Endothelial cell of umbilical vein (primary cell): ENCODE measurements around the gene EPB41L4B. TPM values are rescaled to one million over a fixed set of nuclear protein-coding genes. Genes with fewer than 3 reads are reported as not detected.

Experiments used
- BruUV-seq: library from RNA; stranded (reverse); fragments of 400-500 nt; replicated peaks from 2 replicates; lab custom pipeline; 2021; lab: Mats Ljungman, UMichigan
- CTCF ChIA-PET: fragments of 300-600, 350-600 bp; sonication (Branson Sonifier 250); formaldehyde crosslinking; loops from one replicate; lab custom pipeline; 2021; ENCODE audit warnings: antibody characterized with exemption, inconsistent platforms; lab: Charles Lee
- POLR2A ChIA-PET: fragments of 300-600, 350-600 bp; sonication (Branson Sonifier 250); formaldehyde crosslinking; loops from one replicate; lab custom pipeline; 2021; ENCODE audit warnings: antibody characterized with exemption, inconsistent platforms; lab: Charles Lee
- DNase-seq: peaks from one replicate; pipeline ENCODE4 v3.0.0-alpha.2; 2011; ENCODE audit warnings: low read depth, low spot score
- FAIRE-seq: peaks from 2 replicates; lab custom pipeline; 2011; peaks lifted over from hg19 to GRCh38; lab: Jason Lieb, UNC
- H2AFZ ChIP-seq: 2 replicates; pipeline ENCODE4 v1.6.0; 2012; ENCODE audit warnings: low read depth, low read length, control low read depth, inconsistent platforms
- H3K27ac ChIP-seq: 2 replicates; pipeline ENCODE4 v1.5.1; 2011; ENCODE audit warnings: low read depth, mild to moderate bottlenecking, control low read depth, low read length, moderate library complexity; ENCODE audit not compliant: insufficient read depth
- H3K27me3 ChIP-seq, 2 experiments: 2 replicates each; pipeline versions ENCODE4 v1.6.0 to v1.6.1; 2011; ENCODE audit warnings: low read length in 2 of 2, mixed read lengths in 1 of 2; ENCODE audit not compliant: control insufficient read depth in 2 of 2, insufficient read depth in 2 of 2
- H3K36me3 ChIP-seq, 2 experiments: 2 replicates in 1 of 2; 3 replicates in 1 of 2; pipeline ENCODE4 v1.5.1; 2011; ENCODE audit warnings: low read length in 2 of 2, mild to moderate bottlenecking in 1 of 2, moderate library complexity in 1 of 2; ENCODE audit not compliant: control insufficient read depth in 2 of 2, insufficient read depth in 2 of 2; ENCODE audit errors: extremely low read depth in 1 of 2
- H3K4me1 ChIP-seq: 3 replicates; pipeline ENCODE4 v1.5.1; 2011; ENCODE audit warnings: mild to moderate bottlenecking, low read length; ENCODE audit not compliant: control insufficient read depth, insufficient read depth; ENCODE audit errors: extremely low read depth
- H3K4me2 ChIP-seq: 2 replicates; pipeline ENCODE4 v1.6.1; 2011; ENCODE audit warnings: low read length, control low read depth, mixed read lengths; ENCODE audit not compliant: insufficient read depth
- H3K4me3 ChIP-seq, 3 experiments: fragments of 200-600 bp in 1 of 3; sonication (generic), shearing (Covaris generic) in 1 of 3; replicated peaks in 1 of 3; 2 replicates each; pipeline ENCODE4 v1.5.1; 2011 to 2016; ENCODE audit warnings: control low read depth in 3 of 3, low read length in 3 of 3, mild to moderate bottlenecking in 2 of 3, inconsistent platforms in 1 of 3, low read depth in 1 of 3, moderate library complexity in 1 of 3; ENCODE audit not compliant: insufficient read depth in 1 of 3
- H3K79me2 ChIP-seq: 2 replicates; pipeline ENCODE4 v1.6.0; 2012; ENCODE audit warnings: low read length, inconsistent platforms; ENCODE audit not compliant: control insufficient read depth, insufficient read depth
- H3K9ac ChIP-seq: replicated peaks from 2 replicates; pipeline ENCODE3; 2011; ENCODE audit warnings: low read length, control low read depth; ENCODE audit not compliant: insufficient read depth; ENCODE audit errors: extremely low read depth
- H3K9me1 ChIP-seq: replicated peaks from 3 replicates; pipeline ENCODE4 v1.6.0; 2011; ENCODE audit warnings: mild to moderate bottlenecking, low read length; ENCODE audit not compliant: control insufficient read depth, insufficient read depth; ENCODE audit errors: extremely low read depth
- H3K9me3 ChIP-seq: replicated peaks from 2 replicates; pipeline ENCODE4 v1.5.1; 2012; ENCODE audit warnings: low read length, inconsistent platforms; ENCODE audit not compliant: control insufficient read depth, insufficient read depth
- H4K20me1 ChIP-seq: replicated peaks from 2 replicates; pipeline ENCODE3; 2011; ENCODE audit warnings: mild to moderate bottlenecking, low read length; ENCODE audit not compliant: control insufficient read depth, insufficient read depth; ENCODE audit errors: extremely low read depth
- CTCF ChIP-seq, 2 donors: IDR thresholded peaks; 1 replicate in 1 of 2; 2 replicates in 1 of 2; pipeline ENCODE4 v1.5.1; 2011; ENCODE audit warnings: low read length in 2 of 2, mild to moderate bottlenecking in 2 of 2, moderate library complexity in 2 of 2, control low read depth in 1 of 2, inconsistent platforms in 1 of 2, low read depth in 1 of 2; ENCODE audit not compliant: insufficient read depth in 1 of 2; ENCODE audit errors: extremely low read depth in 1 of 2
- EZH2 ChIP-seq: IDR thresholded peaks from 2 replicates; pipeline ENCODE4 v1.6.1; 2012; ENCODE audit warnings: borderline replicate concordance, low read depth, mild to moderate bottlenecking, moderate library complexity, low read length, inconsistent platforms; ENCODE audit not compliant: severe bottlenecking
- FOS ChIP-seq: IDR thresholded peaks from 2 replicates; pipeline ENCODE4 v1.6.1; 2011; ENCODE audit warnings: mild to moderate bottlenecking, low read length, moderate library complexity, borderline replicate concordance; ENCODE audit not compliant: insufficient read depth
- GATA2 ChIP-seq: IDR thresholded peaks from 2 replicates; pipeline ENCODE4 v1.7.0; 2011; ENCODE audit warnings: low read depth, mild to moderate bottlenecking, moderate library complexity, mixed read lengths, low read length; ENCODE audit not compliant: insufficient read length, insufficient read depth
- JUN ChIP-seq: IDR thresholded peaks from 2 replicates; pipeline ENCODE4 v1.6.1; 2011; ENCODE audit warnings: borderline replicate concordance, low read depth; ENCODE audit not compliant: insufficient read length, insufficient read depth
- MAX ChIP-seq: IDR thresholded peaks from 2 replicates; pipeline ENCODE4 v1.6.1; 2011; ENCODE audit not compliant: insufficient read depth, insufficient read length
- MYC ChIP-seq: IDR thresholded peaks from one replicate; pipeline ENCODE4 v1.6.1; 2011; ENCODE audit warnings: mild to moderate bottlenecking, low read depth, low read length
- POLR2A ChIP-seq: IDR thresholded peaks from 2 replicates; pipeline ENCODE4 v1.6.1; 2012; ENCODE audit warnings: low read depth, mild to moderate bottlenecking, control low read depth, low read length
- POLR2AphosphoS5 ChIP-seq: IDR thresholded peaks from 2 replicates; pipeline ENCODE4 v1.6.1; 2012; ENCODE audit warnings: low read depth, mild to moderate bottlenecking, control low read depth, low read length, moderate library complexity; ENCODE audit not compliant: insufficient read depth
- dilution Hi-C: fragments of 300-500 bp; cut with MboI; formaldehyde crosslinking; loops from one replicate; pipeline ENCODE4 v1.15.0; 2019; ENCODE audit warnings: low sequenced_read_pairs; ENCODE audit not compliant: extremely low pct_ligation_motif_present
- intact Hi-C: fragments of 100-400 bp; cut with micrococcal nuclease; formaldehyde crosslinking; loops from one replicate; pipeline ENCODE4 v1.10.0; 2022
- polyA plus RNA-seq, 4 experiments: library from polyadenylated mRNA; depleted of rRNA in 3 of 4; stranded (reverse) in 3 of 4; unstranded in 1 of 4; fragments of >200 nt; gene quantifications; 2 replicates each; pipeline versions ENCODE4 v1.2.1 to v1.2.3, GENCODE V29; 2011 to 2012; ENCODE audit warnings: missing spikeins in 1 of 4
- total RNA-seq: library from RNA; stranded (reverse); gene quantifications from 2 replicates; pipeline ENCODE4 v1.2.3, GENCODE V29; 2021

Gene EPB41L4B
- total and polyA plus RNA-seq, 2 donors (not counting 3 experiments of a cell fraction or from before 2014, with no cell fraction given) = 0.10 to 0.15 TPM

GRCh38 chr9:109273869-109274268, 47.0 kb downstream of the EPB41L4B start:
- H3K36me3 ChIP-seq = no peaks in the 10 kb centered on the region
- intact Hi-C loops = no loop called here
- H3K4me3 ChIP-seq = no peak overlapping the region
- no peak overlapping the region for H3K4me2 ChIP-seq
- ChIA-PET CTCF (no interaction called here), POLR2A (no interaction called here)
- dilution Hi-C loops = no loop called here
- no peak overlapping the region for H2AFZ ChIP-seq
- no peaks in the 10 kb centered on the region for H3K79me2 ChIP-seq
- no peak for DNase-seq
- FAIRE-seq = no peak
- H3K27ac ChIP-seq = no peak overlapping the region
- H3K9ac ChIP-seq = no peak overlapping the region
- BruUV-seq = no TSS peak
- no peaks in the 10 kb centered on the region for H3K4me1 ChIP-seq
- no peaks in the 10 kb centered on the region for H3K9me3 ChIP-seq
- H3K9me1 ChIP-seq = no peaks in the 10 kb centered on the region
- H4K20me1 ChIP-seq = no peaks in the 10 kb centered on the region
- TF ChIP-seq GATA2 (no peak), POLR2A (no peak), MYC (no peak), CTCF (IDR thresholded peaks at IDR 0.05; ENCODE audit: extremely low read depth in 1 of 2, insufficient read depth in 1 of 2, low read depth in 1 of 2, low read length in 2 of 2) (no peak), EZH2 (no peak), JUN (no peak), MAX (no peak), FOS (no peak), POLR2AphosphoS5 (no peak)
- peaks cover 0 to 1% of the 10 kb centered on the region in 2 experiments for H3K27me3 ChIP-seq
